Tibial artery (tissue), 4 donors: ENCODE data around the gene ERGIC2.

Experiments used
- DNase-seq, 2 donors: peaks; one replicate each; pipeline ENCODE4 v3.0.0-alpha.2; 2019
- H3K27ac ChIP-seq, 2 donors: fragments of 200-600 bp; sonication (generic) in 1 of 2; 1 replicate in 1 of 2; 2 replicates in 1 of 2; pipeline ENCODE4 v1.5.1; 2018 to 2019; ENCODE audit warnings: mild to moderate bottlenecking in 1 of 2
- H3K27me3 ChIP-seq, 2 donors: fragments of 200-600 bp; sonication (generic) in 1 of 2; one replicate each; pipeline versions ENCODE4 v1.5.1 to v1.6.0; 2016 to 2019
- H3K36me3 ChIP-seq, 3 donors: fragments of 200-600 bp; sonication (generic) in 2 of 3; one replicate each; pipeline ENCODE4 v1.5.1; 2016 to 2019; ENCODE audit warnings: mild to moderate bottlenecking in 2 of 3
- H3K4me1 ChIP-seq, 4 donors: fragments of 200-600 bp; sonication (generic) in 2 of 4; 1 replicate in 3 of 4; 2 replicates in 1 of 4; pipeline ENCODE4 v1.5.1; 2016 to 2019
- H3K4me3 ChIP-seq, 2 donors: fragments of 200-600 bp; sonication (generic) in 1 of 2; 1 replicate in 1 of 2; 2 replicates in 1 of 2; pipeline ENCODE4 v1.5.1; 2018 to 2019; ENCODE audit warnings: mild to moderate bottlenecking in 2 of 2
- H3K9me3 ChIP-seq, 3 donors: fragments of 200-600 bp; sonication (generic) in 1 of 3; one replicate each; pipeline ENCODE4 v1.5.1; 2016 to 2019
- intact Hi-C: fragments of 100-400 bp; cut with DNase I; formaldehyde crosslinking; loops from one replicate; pipeline ENCODE4 v1.15.0; 2023; ENCODE audit warnings: low total_unique reads
- TF ChIP-seq, protein P1 (sequence below), 2 experiments: fragments of 200-600 bp in 1 of 2; fragments of 450-650 bp in 1 of 2; IDR thresholded peaks; one replicate each; pipeline ENCODE4 v1.5.1; 2017 to 2019; ENCODE audit warnings: antibody characterized with exemption in 2 of 2, mild to moderate bottlenecking in 1 of 2, moderate library complexity in 1 of 2

The ERGIC2 gene

DNA sequence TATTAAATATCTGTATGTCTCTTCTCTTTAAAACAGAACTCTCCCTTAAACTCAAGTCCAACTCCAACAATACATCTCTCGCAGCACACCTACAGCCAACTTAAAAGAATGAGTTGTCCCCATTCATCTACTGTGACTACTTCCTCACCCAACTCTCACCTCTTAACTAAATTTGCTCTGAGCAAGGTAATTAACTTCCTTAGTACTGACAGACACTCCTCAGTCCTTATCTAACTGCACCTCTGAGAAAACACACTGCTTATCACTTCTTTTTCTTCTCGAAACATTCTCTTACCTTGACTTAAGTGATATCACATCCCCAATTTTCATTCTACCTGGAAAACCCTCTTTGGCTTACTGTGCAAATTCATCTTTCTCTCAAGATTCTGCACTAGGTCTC lies 7.0 kb downstream of the ERGIC2 start:
- TF ChIP-seq, protein P1, sequence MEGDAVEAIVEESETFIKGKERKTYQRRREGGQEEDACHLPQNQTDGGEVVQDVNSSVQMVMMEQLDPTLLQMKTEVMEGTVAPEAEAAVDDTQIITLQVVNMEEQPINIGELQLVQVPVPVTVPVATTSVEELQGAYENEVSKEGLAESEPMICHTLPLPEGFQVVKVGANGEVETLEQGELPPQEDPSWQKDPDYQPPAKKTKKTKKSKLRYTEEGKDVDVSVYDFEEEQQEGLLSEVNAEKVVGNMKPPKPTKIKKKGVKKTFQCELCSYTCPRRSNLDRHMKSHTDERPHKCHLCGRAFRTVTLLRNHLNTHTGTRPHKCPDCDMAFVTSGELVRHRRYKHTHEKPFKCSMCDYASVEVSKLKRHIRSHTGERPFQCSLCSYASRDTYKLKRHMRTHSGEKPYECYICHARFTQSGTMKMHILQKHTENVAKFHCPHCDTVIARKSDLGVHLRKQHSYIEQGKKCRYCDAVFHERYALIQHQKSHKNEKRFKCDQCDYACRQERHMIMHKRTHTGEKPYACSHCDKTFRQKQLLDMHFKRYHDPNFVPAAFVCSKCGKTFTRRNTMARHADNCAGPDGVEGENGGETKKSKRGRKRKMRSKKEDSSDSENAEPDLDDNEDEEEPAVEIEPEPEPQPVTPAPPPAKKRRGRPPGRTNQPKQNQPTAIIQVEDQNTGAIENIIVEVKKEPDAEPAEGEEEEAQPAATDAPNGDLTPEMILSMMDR (IDR thresholded peaks at IDR 0.05), result no peak
- H3K9me3 ChIP-seq, result no peaks in the 10 kb centered on the region
- no peaks in the 10 kb centered on the region for H3K27me3 ChIP-seq
- H3K36me3 ChIP-seq, result peaks cover 9 to 22% (median 10%) of the 10 kb centered on the region in 3 donors
- H3K27ac ChIP-seq, result no peak overlapping the region
- H3K4me3 ChIP-seq, result no peak overlapping the region
- peaks cover 0 to under 1% (median 0%) of the 10 kb centered on the region in 4 donors for H3K4me1 ChIP-seq
- intact Hi-C loops, result no loop called here
- no peak for DNase-seq

DNA sequence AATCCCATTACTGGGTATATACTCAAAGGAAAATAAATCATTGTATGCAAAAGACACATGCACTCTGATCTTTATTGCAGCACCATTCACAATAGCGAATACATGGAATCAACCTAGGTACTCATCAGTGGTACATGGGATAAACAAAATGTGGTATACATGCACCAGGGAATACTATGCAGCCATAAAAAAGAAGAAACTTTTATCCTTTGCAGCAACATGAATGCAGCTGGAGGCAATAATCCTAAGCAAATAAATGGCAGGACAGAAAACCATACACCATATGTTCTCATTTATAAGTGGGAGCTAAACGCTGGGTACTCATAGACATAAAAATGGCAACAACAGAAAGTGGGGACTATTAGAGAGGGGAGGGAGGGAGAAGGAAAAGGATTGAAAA lies 15.9 kb downstream of the ERGIC2 start:
- TF ChIP-seq, protein P1 (IDR thresholded peaks at IDR 0.05), result no peak
- H3K36me3 ChIP-seq, result peaks cover 44 to 48% (median 45%) of the 10 kb centered on the region in 3 donors
- no peaks in the 10 kb centered on the region for H3K27me3 ChIP-seq

DNA sequence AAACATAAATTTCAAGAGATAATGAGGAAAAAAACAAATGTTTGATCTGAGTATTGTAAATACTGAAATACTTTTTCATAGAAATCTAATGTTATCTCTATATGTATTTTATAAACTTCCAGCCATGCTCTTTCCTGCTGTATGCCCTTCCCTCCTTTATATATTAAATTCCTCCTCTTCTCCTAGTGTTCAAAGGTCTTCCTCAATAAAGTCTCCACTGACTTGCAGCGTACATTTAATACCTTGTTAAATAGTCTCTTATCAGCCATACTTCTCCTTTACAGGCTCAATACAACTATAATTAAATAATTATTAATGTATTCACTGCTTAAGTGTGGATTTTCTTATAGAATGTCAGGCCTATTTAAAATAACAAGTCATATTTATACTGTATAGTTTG lies 26.0 kb downstream of the ERGIC2 start:
- no peak for DNase-seq
- Histone ChIP-seq H3K4me1 (peaks cover 0 to 4% (median 0%) of the 10 kb centered on the region in 4 donors), H3K36me3 (peaks cover 28 to 46% (median 42%) of the 10 kb centered on the region in 3 donors), H3K9me3 (no peaks in the 10 kb centered on the region), H3K4me3 (no peak overlapping the region), H3K27me3 (no peaks in the 10 kb centered on the region), H3K27ac (no peak overlapping the region)
- intact Hi-C loops, result no loop called here
- TF ChIP-seq, protein P1 (IDR thresholded peaks at IDR 0.05), result no peak

More for the DNA sequence above, 15.9 kb downstream of the ERGIC2 start:
- Histone ChIP-seq H3K27ac (no peak overlapping the region), H3K4me1 (no peaks in the 10 kb centered on the region), H3K4me3 (no peak overlapping the region), H3K9me3 (no peaks in the 10 kb centered on the region)
- DNase-seq, result no peak
- intact Hi-C loops, result no loop called here

DNA sequence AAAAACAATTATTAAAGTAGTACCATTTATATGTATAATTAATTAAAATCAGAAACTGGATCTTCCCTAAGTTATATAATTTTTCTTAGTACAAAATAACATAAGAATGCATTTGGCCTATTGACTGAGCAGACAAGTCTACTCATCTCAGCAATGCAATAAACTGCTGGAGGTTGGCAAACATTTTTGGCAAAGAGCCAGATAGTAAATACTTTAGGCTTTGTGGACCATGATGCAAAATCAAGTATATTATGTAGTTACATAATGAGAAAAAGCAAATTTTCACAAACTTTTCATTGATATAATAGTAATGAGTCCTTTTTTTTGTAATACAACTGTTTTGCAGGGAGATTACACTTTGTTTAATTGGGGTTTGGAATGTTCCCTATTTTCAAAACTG lies 30.9 kb downstream of the ERGIC2 start:
- peaks cover 0 to 5% (median 0%) of the 10 kb centered on the region in 4 donors for H3K4me1 ChIP-seq
- no peaks in the 10 kb centered on the region for H3K27me3 ChIP-seq
- DNase-seq, result no peak
- TF ChIP-seq, protein P1 (IDR thresholded peaks at IDR 0.05), result no peak
- no peak overlapping the region for H3K27ac ChIP-seq
- peaks cover 29 to 41% (median 38%) of the 10 kb centered on the region in 3 donors for H3K36me3 ChIP-seq
- H3K9me3 ChIP-seq, result no peaks in the 10 kb centered on the region
- intact Hi-C loops, result no loop called here
- no peak overlapping the region for H3K4me3 ChIP-seq

DNA sequence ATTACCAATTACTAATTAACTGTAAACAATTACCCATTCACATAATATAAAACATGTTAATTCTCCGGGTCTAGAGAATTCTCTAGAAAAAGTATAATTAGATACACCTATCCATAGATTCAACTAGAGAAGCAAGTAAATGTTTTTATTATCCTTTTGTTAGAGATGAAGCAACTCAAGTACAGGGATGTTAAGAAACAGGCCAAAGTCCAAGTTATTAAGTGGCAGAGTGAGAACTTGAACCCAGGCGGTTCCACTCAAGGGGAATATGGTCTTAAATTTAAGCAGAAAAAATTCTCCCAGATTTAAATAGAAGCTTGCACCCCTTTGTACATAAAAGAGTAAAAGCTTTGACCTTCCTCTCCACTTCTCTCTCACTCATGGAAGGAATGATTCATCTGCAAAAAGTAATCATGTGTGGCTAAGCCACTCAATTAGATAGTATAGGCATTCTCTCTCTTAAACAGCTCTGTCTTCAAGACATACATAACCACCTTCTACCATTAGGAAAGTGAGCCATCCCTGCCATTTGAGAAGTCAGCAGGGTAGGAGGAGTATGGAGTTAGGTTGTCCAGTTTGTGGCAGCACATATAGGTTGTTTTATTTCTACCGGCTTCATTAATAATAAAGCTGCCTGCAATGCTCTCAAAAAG lies 34.1 kb downstream of the ERGIC2 start:
- H3K36me3 ChIP-seq, result peaks cover 39 to 50% (median 42%) of the 10 kb centered on the region in 3 donors
- intact Hi-C loops, result no loop called here

More for the DNA sequence above, 34.1 kb downstream of the ERGIC2 start:
- Histone ChIP-seq H3K9me3 (no peaks in the 10 kb centered on the region), H3K4me1 (peaks cover 0 to 5% (median 0%) of the 10 kb centered on the region in 4 donors), H3K27ac (no peak overlapping the region), H3K27me3 (no peaks in the 10 kb centered on the region), H3K4me3 (no peak overlapping the region)
- DNase-seq, result no peak
- TF ChIP-seq, protein P1 (IDR thresholded peaks at IDR 0.05), result no peak
